K562 (cell line): Measurements from ENCODE around the gene XYLB. TPM values are rescaled to one million over a fixed set of nuclear protein-coding genes. Genes with fewer than 3 reads are reported as not detected.

ENCODE experiments used
- ATAC-seq: fragments of 200-7000 bp; cut with Tn5 transposase; 3 replicates; pipeline ENCODE4 v1.9.1; 2020; ENCODE audit warnings: moderate library complexity
- BruUV-seq: library from RNA; stranded (reverse); fragments of 400-500 nt; replicated peaks from 2 replicates; lab custom pipeline; 2021; lab: Mats Ljungman, UMichigan
- CTCF ChIA-PET: fragments of 300-600 bp; formaldehyde crosslinking; extraction: SDS; loops from one replicate; lab custom pipeline; 2021; ENCODE audit warnings: low intra/inter-chr PET ratio; lab: Yijun Ruan, JAX
- POLR2A ChIA-PET: fragments of 300-600, 350-650 bp; sonication (Branson Sonifier 250); formaldehyde crosslinking; extraction: SDS; loops from one replicate; lab custom pipeline; 2021; ENCODE audit warnings: antibody characterized with exemption, inconsistent platforms; lab: Yijun Ruan, JAX
- DNase-seq, 4 experiments: peaks; one replicate each; pipeline versions ENCODE4 v3.0.0 to v3.0.0-alpha.2; 2011 to 2018; ENCODE audit warnings: low spot score in 3 of 4, mixed read lengths in 3 of 4; ENCODE audit errors: extremely low read depth in 1 of 4
- FAIRE-seq: peaks from 2 replicates; lab custom pipeline; 2011; peaks lifted over from hg19 to GRCh38; lab: Jason Lieb, UNC
- H2AFZ ChIP-seq: 2 replicates; pipeline ENCODE4 v1.6.0; 2011; ENCODE audit warnings: low read depth, low read length, control low read depth, inconsistent platforms
- H3K27ac ChIP-seq: fragments of 200-600 bp; 3 replicates; pipeline ENCODE4 v1.8.0; 2011; ENCODE audit warnings: low read depth, mild to moderate bottlenecking, control low read depth, inconsistent platforms, low read length, moderate library complexity, mixed read lengths; ENCODE audit errors: extremely low read depth
- H3K27me3 ChIP-seq, 2 experiments: fragments of 300-600 bp in 1 of 2; 2 replicates in 1 of 2; 3 replicates in 1 of 2; pipeline versions ENCODE4 v1.6.0 to v1.8.0; 2011; ENCODE audit warnings: inconsistent platforms in 2 of 2, low read length in 2 of 2, mild to moderate bottlenecking in 1 of 2, mixed read lengths in 1 of 2, moderate library complexity in 1 of 2; ENCODE audit not compliant: control insufficient read depth in 2 of 2, insufficient read depth in 2 of 2
- H3K36me3 ChIP-seq: fragments of 300-600 bp; 3 replicates; pipeline ENCODE4 v1.8.0; 2011; ENCODE audit warnings: mild to moderate bottlenecking, low read length, inconsistent platforms; ENCODE audit not compliant: control insufficient read depth, insufficient read depth
- H3K4me1 ChIP-seq, 2 experiments: fragments of 200-600 bp in 1 of 2; replicated peaks in 1 of 2; 2 replicates in 1 of 2; 3 replicates in 1 of 2; pipeline versions ENCODE4 v1.5.1 to v1.8.0; 2011; ENCODE audit warnings: inconsistent platforms in 2 of 2, low read length in 2 of 2, mild to moderate bottlenecking in 1 of 2, mixed read lengths in 1 of 2, moderate library complexity in 1 of 2; ENCODE audit not compliant: control insufficient read depth in 2 of 2, insufficient read depth in 2 of 2
- H3K4me2 ChIP-seq: 2 replicates; pipeline ENCODE4 v1.6.1; 2011; ENCODE audit warnings: low read length, control low read depth, inconsistent platforms, mixed read lengths; ENCODE audit not compliant: insufficient read depth
- H3K4me3 ChIP-seq: fragments of 200-600 bp; sonication (generic), shearing (Covaris generic); 2 replicates; pipeline ENCODE4 v1.5.1; 2016; ENCODE audit warnings: control low read depth, inconsistent platforms
- H3K79me2 ChIP-seq: fragments of 200-600 bp; 3 replicates; pipeline ENCODE4 v1.8.0; 2011; ENCODE audit warnings: low read length, inconsistent platforms; ENCODE audit not compliant: control insufficient read depth, insufficient read depth
- H3K9ac ChIP-seq, 2 experiments: 2 replicates each; pipeline versions ENCODE4 v1.6.0 to v1.6.1; 2011; ENCODE audit warnings: low read depth in 2 of 2, low read length in 2 of 2, control low read depth in 1 of 2, inconsistent platforms in 1 of 2, mild to moderate bottlenecking in 1 of 2, mixed read lengths in 1 of 2; ENCODE audit not compliant: insufficient read depth in 1 of 2
- H3K9me1 ChIP-seq: one replicate; pipeline ENCODE4 v1.6.0; 2011; ENCODE audit warnings: inconsistent platforms, mild to moderate bottlenecking, low read length, moderate library complexity; ENCODE audit not compliant: control insufficient read depth, insufficient read depth
- H3K9me3 ChIP-seq: replicated peaks from 2 replicates; pipeline ENCODE4 v1.5.1; 2011; ENCODE audit warnings: low read depth, low read length, inconsistent platforms; ENCODE audit not compliant: control insufficient read depth, insufficient read depth
- H4K20me1 ChIP-seq: replicated peaks from 2 replicates; pipeline ENCODE4 v1.6.1; 2011; ENCODE audit warnings: low read length, inconsistent platforms, mixed read lengths; ENCODE audit not compliant: control insufficient read depth, insufficient read depth
- ARNT ChIP-seq, 2 experiments: fragments of 450-650 bp; IDR thresholded peaks; 2 replicates each; pipeline ENCODE4 v1.6.1; 2016; ENCODE audit warnings: mild to moderate bottlenecking in 1 of 2
- BMI1 ChIP-seq: fragments of 150-350 bp; IDR thresholded peaks from 2 replicates; pipeline ENCODE4 v1.6.1; 2014; ENCODE audit warnings: low read length
- ERF ChIP-seq: fragments of 450-650 bp; formaldehyde crosslinking; IDR thresholded peaks from 2 replicates; pipeline ENCODE4 v1.4.0; 2020; ENCODE audit warnings: mild to moderate bottlenecking, mixed read lengths
- FOS ChIP-seq: IDR thresholded peaks from 3 replicates; pipeline ENCODE4 v1.6.1; 2011; ENCODE audit not compliant: insufficient read length; ENCODE audit errors: extremely low read depth
- IRF2 ChIP-seq: sonication (generic); formaldehyde crosslinking; IDR thresholded peaks from 2 replicates; pipeline ENCODE4 v1.8.1; 2022; ENCODE audit warnings: mild to moderate bottlenecking, missing genetic modification reagents
- PHTF2 ChIP-seq: fragments of 250-450 bp; sonication (Bioruptor Pico); IDR thresholded peaks from 2 replicates; pipeline ENCODE4 v1.5.0; 2021; ENCODE audit warnings: mild to moderate bottlenecking
- PRMT5 ChIP-seq: sonication (generic); formaldehyde crosslinking; IDR thresholded peaks from 2 replicates; pipeline ENCODE4 v1.5.0; 2020; ENCODE audit warnings: missing genetic modification reagents
- THRAP3 ChIP-seq: fragments of 450-650 bp; IDR thresholded peaks from 2 replicates; pipeline ENCODE4 v1.6.1; 2016; ENCODE audit warnings: mild to moderate bottlenecking, inconsistent platforms, borderline replicate concordance
- THRB ChIP-seq: fragments of 450-650 bp; formaldehyde crosslinking; conservative IDR thresholded peaks from 2 replicates; pipeline ENCODE4 v1.4.0; 2022; ENCODE audit warnings: mild to moderate bottlenecking, missing genetic modification characterization
- ZBTB26 ChIP-seq: fragments of 450-650 bp; formaldehyde crosslinking; IDR thresholded peaks from 2 replicates; pipeline ENCODE4 v1.4.0; 2022; ENCODE audit warnings: missing genetic modification characterization
- ZC3H4 ChIP-seq: sonication (generic); formaldehyde crosslinking; IDR thresholded peaks from 2 replicates; pipeline ENCODE4 v1.9.0; 2021; ENCODE audit warnings: missing genetic modification reagents, borderline replicate concordance
- ZKSCAN1 ChIP-seq: fragments of 150-350 bp; IDR thresholded peaks from 2 replicates; pipeline ENCODE4 v1.6.1; 2016; ENCODE audit warnings: low read depth, low read length
- ZNF263 ChIP-seq: sonication (generic); formaldehyde crosslinking; IDR thresholded peaks from 2 replicates; pipeline ENCODE4 v1.8.0; 2022; ENCODE audit warnings: mild to moderate bottlenecking, missing genetic modification reagents, borderline replicate concordance
- ZNF76 ChIP-seq: fragments of 250-450 bp; sonication (Bioruptor Pico); IDR thresholded peaks from 2 replicates; pipeline ENCODE4 v1.4.0; 2020; ENCODE audit warnings: mild to moderate bottlenecking, moderate library complexity, borderline replicate concordance
- ZNF764 ChIP-seq: fragments of 250-450 bp; sonication (Bioruptor Pico); IDR thresholded peaks from 2 replicates; pipeline ENCODE4 v1.4.0; 2020; ENCODE audit warnings: low read depth, mild to moderate bottlenecking, moderate library complexity
- WGBS: fragments of 100-300 bp; shearing (Covaris generic); methylation state at CpG from one replicate; pipeline ENCODE4 v1.1.6; 2016; ENCODE audit warnings: low coverage, mixed read lengths; ENCODE audit not compliant: insufficient coverage; ENCODE audit errors: missing lambda C conversion rate; 5-methylcytosine and 5-hydroxymethylcytosine counted together
- in situ Hi-C: fragments of 300-500 bp; cut with MboI; formaldehyde crosslinking; loops from 4 replicates; pipeline ENCODE4 v1.15.0; 2018; ENCODE audit warnings: inconsistent platforms, mixed read lengths
- intact Hi-C: fragments of 100-400 bp; cut with micrococcal nuclease; formaldehyde crosslinking; loops from 2 replicates; pipeline ENCODE4 v1.14.2; 2022
- polyA plus RNA-seq, 8 experiments: library from polyadenylated mRNA; depleted of rRNA in 4 of 8; stranded (reverse) in 5 of 8; unstranded in 3 of 8; fragments of >200 nt; fragmentation: Nextera tagmentation in 2 of 8; fragmentation: Illumina TruSeq in 1 of 8; extraction: Ambion mirVana in 2 of 8; extraction: Trizol in 1 of 8; gene quantifications; 2 replicates each; pipeline versions ENCODE4 v1.2.1 to v1.2.3, GENCODE V29; 2011 to 2014; ENCODE audit warnings: inconsistent platforms in 1 of 8, missing spikeins in 1 of 8
- total RNA-seq, 7 experiments: library from RNA; depleted of rRNA in 6 of 7; stranded (reverse); fragments of >200 nt in 6 of 7; fragmentation: Illumina TruSeq in 2 of 7; extraction: Trizol in 2 of 7; gene quantifications; 2 replicates each; pipeline versions ENCODE4 v1.2.1 to v1.2.3, GENCODE V29; 2011 to 2021; ENCODE audit warnings: low replicate concordance in 1 of 7
- TF ChIP-seq, protein P1 (sequence below): fragments of 250-450 bp; sonication (Bioruptor Pico); IDR thresholded peaks from 2 replicates; pipeline ENCODE4 v1.5.0; 2021; ENCODE audit warnings: mild to moderate bottlenecking, borderline replicate concordance

The XYLB gene
- total and polyA plus RNA-seq, 9 of the 15 experiments (the other 6 are each of a cell fraction or from before 2014, with no cell fraction given), result 4.0 to 20.2 (median 13.2) TPM

GRCh38 chr3:38401246-38401962, 54.8 kb downstream of the XYLB start:
- CTCF ChIA-PET, result no interaction called here
- BruUV-seq, result no TSS peak
- TF ChIP-seq ZNF263, result no peak
- TF ChIP-seq ZC3H4 (CRISPR knock-in tag), result no peak
- no peak for TF ChIP-seq PRMT5 (CRISPR knock-in tag)
- no peak for TF ChIP-seq THRB (CRISPR knock-in tag)
- no peak for TF ChIP-seq IRF2 (CRISPR knock-in tag)
- no peak for TF ChIP-seq ERF
- TF ChIP-seq, protein P1, sequence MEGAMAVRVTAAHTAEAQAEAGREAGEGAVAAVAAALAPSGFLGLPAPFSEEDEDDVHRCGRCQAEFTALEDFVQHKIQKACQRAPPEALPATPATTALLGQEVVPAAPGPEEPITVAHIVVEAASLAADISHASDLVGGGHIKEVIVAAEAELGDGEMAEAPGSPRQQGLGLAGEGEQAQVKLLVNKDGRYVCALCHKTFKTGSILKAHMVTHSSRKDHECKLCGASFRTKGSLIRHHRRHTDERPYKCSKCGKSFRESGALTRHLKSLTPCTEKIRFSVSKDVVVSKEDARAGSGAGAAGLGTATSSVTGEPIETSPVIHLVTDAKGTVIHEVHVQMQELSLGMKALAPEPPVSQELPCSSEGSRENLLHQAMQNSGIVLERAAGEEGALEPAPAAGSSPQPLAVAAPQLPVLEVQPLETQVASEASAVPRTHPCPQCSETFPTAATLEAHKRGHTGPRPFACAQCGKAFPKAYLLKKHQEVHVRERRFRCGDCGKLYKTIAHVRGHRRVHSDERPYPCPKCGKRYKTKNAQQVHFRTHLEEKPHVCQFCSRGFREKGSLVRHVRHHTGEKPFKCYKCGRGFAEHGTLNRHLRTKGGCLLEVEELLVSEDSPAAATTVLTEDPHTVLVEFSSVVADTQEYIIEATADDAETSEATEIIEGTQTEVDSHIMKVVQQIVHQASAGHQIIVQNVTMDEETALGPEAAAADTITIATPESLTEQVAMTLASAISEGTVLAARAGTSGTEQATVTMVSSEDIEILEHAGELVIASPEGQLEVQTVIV (CRISPR knock-in tag), result no peak
- no peak for TF ChIP-seq ZBTB26 (CRISPR knock-in tag)
- no peak for TF ChIP-seq ZNF76 (CRISPR knock-in tag)
- TF ChIP-seq BMI1, result no peak
- TF ChIP-seq THRAP3, result no peak
- TF ChIP-seq FOS, result no peak
- no peak for TF ChIP-seq PHTF2 (CRISPR knock-in tag)
- no peak for TF ChIP-seq ZKSCAN1
- no peak for TF ChIP-seq ZNF764 (CRISPR knock-in tag)
- TF ChIP-seq ARNT (IDR thresholded peaks at IDR 0.05), result no peak

More at GRCh38 chr3:38401246-38401962, 54.8 kb downstream of the XYLB start:
- no peaks in the 10 kb centered on the region for H3K4me1 ChIP-seq
- H3K79me2 ChIP-seq, result no peaks in the 10 kb centered on the region
- DNase-seq, result no peak
- intact Hi-C loops, result no loop called here
- no peaks in the 10 kb centered on the region for H3K9me1 ChIP-seq
- H3K36me3 ChIP-seq, result peaks cover 74% of the 10 kb centered on the region
- H3K9me3 ChIP-seq, result peaks cover 6% of the 10 kb centered on the region
- FAIRE-seq, result no peak
- H3K9ac ChIP-seq, result no peak overlapping the region
- POLR2A ChIA-PET, result interaction anchor here (0.6 to 1.0 kb wide), 3 partner anchors 13 to 809 kb away, joined by 3 to 5 read pairs (median 3); no protein-coding TSS in a partner anchor
- in situ Hi-C loops, result no loop called here
- 70% methylated on average over 4 of the region's 4 CpGs for WGBS
- H3K4me3 ChIP-seq, result no peak overlapping the region
- H4K20me1 ChIP-seq, result no peaks in the 10 kb centered on the region
- H3K4me2 ChIP-seq, result no peak overlapping the region
- no peak for ATAC-seq
- H2AFZ ChIP-seq, result no peak overlapping the region
- H3K27ac ChIP-seq, result no peak overlapping the region
- no peaks in the 10 kb centered on the region for H3K27me3 ChIP-seq
